ENCODE measurements around the gene HSPBAP1.

- TF ChIP-seq CTCF (IDR thresholded peaks at IDR 0.05; ENCODE audit: low read depth, low read length, poor library complexity, severe bottlenecking) (no peak), EZH2phosphoT487 (IDR thresholded peaks at IDR 0.05; ENCODE audit: borderline replicate concordance, low read length) (no peak)
These were observed 6.4 kb upstream of the HSPBAP1 start for GRCh38 chr3:122800031-122800430.
